Measurements from ENCODE around the gene VTI1B.

GRCh38 chr14:67644428-67644827, 30.0 kb downstream of the VTI1B start:
- TF ChIP-seq CTCF (IDR thresholded peaks at IDR 0.05) = no peak
- TF ChIP-seq POLR2A (IDR thresholded peaks at IDR 0.05) = no peak

Data from tibial nerve (tissue), 3 donors.